ENCODE results near the gene HLA-DOA.

DNA sequence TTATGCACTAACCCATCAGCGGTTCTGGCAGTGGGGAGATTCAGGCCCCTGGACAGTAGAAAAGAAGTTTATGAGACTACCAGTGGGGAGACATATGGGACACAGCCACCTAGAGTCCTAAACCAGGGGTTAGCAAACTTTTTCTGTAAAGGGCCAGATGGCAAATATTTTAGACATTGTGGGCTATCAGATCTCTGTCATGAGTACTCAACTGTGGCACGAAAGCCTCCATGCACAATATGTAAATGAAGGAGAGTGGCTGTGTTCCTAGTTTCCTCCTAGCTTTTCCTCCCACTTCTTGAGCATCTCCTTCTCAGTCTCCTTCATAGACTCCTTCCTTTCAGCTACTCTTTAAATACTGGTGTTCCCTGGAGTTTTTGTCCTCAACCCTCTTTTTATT is 53.2 kb downstream of the HLA-DOA start:
- TF ChIP-seq POLR2A (IDR thresholded peaks at IDR 0.05) (no peak), POLR2AphosphoS5 (IDR thresholded peaks at IDR 0.05) (no peak)
